T-helper 2 cell treated with Interferon-gamma antibody and Interleukin-4, amounts not matched to agents 100 ng/mL and 5 ng/mL, for 36 hours (primary cell): ENCODE measurements around the gene FSD1L. TPM values are rescaled to one million over a fixed set of nuclear protein-coding genes. Genes with fewer than 3 reads are reported as not detected.

Source experiments
- intact Hi-C: fragments of 100-400 bp; cut with micrococcal nuclease; formaldehyde crosslinking; loops from one replicate; pipeline ENCODE4 v1.15.1; 2023
- total RNA-seq: library from RNA; stranded (reverse); gene quantifications from 2 replicates; pipeline ENCODE4 v1.2.3, GENCODE V29; 2022

Gene FSD1L
- total RNA-seq = 5.2 and 6.2 TPM in 2 replicates

DNA sequence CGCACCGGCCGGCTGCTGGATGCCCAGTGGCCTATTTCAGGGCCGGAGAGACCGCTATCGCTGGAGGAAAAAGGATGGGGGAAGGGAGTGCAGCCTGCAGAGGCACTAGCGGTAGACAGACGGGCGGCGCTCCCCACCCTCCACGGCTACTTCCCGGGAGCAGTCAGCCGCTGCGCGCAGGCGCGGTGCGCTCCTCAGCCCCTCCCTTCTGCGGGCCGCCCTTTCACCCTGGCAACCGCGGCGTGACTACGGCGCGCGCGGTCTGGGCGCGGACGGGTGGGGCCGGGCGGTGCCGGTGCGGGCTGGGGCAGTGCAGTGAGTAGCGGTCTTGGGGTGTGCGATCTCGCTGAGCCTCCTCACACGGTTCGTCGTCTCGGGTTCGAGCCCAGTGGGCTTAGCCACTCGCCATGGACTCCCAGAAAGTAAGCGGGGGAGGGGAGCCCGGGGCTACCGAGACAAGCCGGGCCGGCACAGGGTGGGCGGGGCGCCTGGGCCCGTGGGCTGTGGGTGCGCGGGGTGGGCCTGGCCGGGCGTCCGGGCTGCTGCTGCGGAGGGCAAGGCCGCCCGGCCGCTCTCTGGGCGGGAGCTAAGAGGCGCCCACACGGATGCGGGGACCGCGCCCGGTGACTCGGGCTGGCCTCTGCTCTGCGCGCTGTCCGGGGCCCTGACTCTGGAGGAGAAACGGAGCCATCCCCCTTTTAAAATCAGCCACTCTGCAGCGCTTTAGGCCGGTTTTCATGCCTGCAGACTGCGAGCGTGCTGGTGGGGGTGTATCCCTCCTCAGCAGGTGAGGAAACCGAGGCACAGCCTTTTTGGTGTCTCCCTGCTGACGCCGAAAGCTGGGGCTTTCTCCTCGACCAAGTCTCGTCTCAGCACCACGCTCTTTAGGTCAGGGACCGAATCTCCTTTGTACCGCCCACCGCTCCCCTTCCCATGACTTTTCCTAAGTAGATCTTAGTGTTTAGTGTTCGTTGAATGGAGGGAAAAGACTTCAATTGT is at the start of gene FSD1L:
FSD1L (plus strand) TSS at position 221 of the 999 bp plus-strand sequence; CDS start at position 408, 187 bp downstream.
- intact Hi-C loops = loop anchor here (1.0 to 5.0 kb wide), 5 partner anchors 41 to 701 kb away; partner anchors contain the start of genes FKTN, NIPSNAP3A, SLC44A1 and TMEM38B

DNA sequence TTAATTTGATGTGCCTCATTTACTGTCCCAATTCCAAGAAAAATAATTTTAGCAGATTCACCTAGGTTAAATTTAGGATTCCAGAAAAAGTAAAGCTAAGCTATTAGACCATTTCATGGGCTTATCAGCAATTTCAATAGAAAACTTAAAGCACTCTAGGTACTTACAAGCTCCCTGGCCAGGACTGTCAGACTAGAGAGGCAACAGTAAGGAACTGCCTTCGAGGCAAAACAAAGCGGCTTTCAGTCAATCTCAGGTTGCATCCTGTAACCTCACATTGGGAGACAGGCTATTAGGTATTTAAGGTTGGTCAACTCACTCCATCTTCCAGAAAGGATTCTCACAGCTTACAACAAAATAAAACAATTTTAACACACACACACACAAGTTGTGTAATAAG is 48.7 kb upstream of the FSD1L start:
- intact Hi-C loops = no loop called here

DNA sequence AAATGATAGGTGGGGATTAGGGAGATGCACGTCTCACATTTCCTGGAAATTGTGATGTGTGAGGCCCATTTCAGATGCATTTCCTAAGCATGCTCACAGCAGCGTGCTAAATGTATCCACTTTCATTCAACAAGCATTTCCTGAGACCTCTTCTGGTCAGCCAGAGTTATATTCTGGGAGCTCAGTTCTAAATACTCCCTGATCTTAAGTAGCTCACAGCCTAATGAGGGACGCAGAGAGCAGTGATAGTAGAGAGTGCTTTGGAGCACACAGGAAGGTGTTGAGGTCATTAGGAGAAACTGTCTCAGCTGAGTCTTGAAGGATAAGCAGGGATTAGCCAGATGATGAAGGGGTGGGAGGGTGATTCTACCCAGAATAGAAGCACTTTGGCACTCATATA is 46.2 kb upstream of the FSD1L start:
- intact Hi-C loops = loop anchor here (10.0 kb wide), 1 partner anchor 1307 kb away; the partner anchor contains the start of gene SMC2

DNA sequence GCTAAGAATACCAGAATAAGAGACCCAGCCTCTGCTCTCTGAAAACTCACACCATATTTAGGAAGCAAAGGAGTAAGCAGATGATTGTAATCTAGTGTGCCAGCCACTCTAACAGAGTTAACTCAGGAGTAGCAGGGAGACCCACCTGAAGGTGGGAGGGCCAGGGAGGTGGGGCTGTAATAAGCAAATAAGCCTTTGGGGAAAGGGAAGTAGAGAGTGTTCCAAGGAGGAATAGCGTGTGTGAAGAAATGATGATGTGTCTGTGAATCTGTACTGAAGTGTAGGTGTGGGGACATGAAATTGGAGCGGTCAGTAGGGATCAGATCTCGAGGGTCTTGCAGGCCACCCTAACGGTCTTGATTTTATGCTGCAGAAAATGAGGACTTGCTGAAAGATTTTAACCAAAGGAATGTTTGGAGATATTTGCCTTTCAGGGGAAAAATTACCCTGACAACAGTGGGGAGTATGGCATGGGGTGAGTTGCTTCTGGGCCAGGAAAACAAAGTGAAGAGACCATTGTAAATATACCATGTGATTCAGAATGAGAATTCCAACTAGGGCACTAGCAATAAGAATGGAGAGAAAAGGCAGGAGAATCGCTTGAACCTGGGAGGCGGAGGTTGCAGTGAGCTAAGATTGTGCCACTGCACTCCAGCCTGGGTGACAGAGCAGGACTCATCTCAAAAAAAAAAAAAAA is 44.1 kb upstream of the FSD1L start:
- intact Hi-C loops = loop anchor here (2.0 to 10.0 kb wide), 2 partner anchors 477 to 1309 kb away; partner anchors contain the start of gene SMC2

DNA sequence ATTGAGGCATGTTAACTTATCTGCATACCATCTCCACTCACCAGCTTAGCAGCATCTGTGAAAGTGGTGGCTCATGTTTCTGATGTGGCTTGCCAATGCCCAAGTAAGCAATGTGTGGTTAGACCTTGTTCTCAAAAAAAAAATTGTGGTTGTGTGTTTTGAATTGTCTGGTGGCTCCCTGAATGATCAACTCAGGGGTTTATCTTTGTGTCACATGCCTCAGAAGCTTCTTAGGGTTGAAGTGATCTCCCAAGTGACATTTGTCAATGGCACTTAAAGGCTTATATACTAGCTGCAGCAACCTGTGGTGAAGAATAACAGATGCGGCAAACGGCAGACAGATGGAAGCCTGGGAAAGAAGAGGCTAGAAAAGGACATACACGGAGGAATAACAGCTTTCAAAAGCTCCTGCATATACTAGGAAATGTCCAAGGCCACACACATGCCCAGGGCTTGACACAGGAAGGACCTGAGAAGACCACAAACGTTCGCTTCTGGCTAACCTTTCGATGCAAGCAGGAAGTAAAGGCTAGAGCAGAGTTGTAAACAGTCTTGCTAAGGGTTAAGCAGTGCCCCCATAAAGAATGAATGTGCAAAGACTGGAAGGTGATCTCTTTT is 42.2 kb upstream of the FSD1L start:
- intact Hi-C loops = loop anchor here (1.0 to 10.0 kb wide), 7 partner anchors 20 to 1311 kb away; partner anchors contain the start of genes FSD1L, SLC44A1 and SMC2

DNA sequence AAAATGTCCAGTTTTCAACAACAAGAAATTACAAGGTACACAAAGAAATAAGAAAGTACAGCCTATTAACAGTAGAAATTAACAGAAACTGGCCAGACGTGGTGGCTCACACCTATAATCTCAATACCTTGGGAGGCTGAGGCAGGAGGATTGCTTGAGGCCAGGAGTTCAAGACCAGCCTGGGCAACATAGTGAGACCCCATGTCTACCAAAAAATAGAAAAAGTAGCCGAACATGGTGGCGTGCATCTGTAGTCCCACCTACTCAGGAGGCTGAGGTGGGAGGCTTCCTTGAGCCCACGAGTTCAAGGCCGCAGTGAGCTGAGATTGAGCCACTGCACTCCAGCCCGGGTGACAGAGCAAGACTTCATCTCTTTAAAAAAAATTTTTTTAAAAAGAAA is 41.5 kb upstream of the FSD1L start:
- intact Hi-C loops = loop anchor here (5.0 to 10.0 kb wide), 4 partner anchors 41 to 1312 kb away; partner anchors contain the start of genes FSD1L, SLC44A1 and SMC2

DNA sequence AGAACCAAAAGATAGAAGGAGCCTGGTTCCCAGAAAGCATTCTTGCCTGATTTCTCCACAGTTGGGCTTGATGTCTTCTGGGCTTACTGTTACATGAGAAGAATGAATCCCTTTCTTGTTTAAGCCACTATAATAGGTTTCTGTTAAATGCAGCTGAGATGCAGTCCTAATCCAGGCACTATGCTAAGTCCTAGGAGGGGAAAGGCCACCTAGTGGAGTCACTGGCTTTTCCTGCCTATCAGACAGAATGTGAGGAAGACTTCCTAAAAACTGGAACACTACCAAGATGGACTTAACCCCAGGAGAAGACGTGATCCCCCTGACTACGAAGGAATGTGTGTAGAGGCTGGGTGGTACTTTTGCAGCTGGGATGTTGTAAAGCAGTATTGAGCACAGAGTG is 34.3 kb upstream of the FSD1L start:
- intact Hi-C loops = no loop called here

DNA sequence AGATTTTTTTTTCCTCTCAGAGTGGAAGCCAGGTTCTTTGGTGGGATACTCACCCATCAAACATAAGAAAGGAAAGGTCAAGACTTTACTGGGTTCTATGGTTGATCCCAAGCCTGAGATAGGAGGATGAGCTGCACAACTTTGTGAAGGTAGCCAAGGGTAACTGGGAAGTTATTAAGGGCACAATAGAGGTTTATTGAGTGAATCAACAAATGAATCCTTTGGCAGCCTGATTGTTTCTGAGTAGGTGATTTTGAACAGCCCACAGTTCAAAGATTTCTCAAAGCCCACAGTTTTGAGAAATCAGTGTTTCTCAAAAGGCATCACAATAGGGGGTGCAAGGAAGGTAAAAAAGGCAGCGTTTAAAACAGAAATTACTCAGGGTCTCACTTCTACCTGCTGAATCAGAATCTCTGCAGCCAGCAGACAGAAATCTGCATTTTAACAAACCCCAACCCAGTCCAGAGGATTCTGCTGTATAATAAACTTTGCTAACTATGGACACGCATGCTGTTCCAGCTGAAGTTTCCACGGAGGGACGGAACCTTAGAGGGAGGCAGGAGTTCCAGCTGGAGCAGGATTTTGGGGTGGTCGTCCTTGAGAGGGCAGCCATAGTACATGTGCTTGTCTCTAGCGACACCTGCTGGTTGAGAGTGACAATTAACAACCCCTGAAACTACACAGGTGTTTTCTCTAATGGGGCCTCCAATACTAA is 32.7 kb upstream of the FSD1L start:
- intact Hi-C loops = loop anchor here (1.0 to 5.0 kb wide), 3 partner anchors 256 to 633 kb away; no protein-coding TSS in a partner anchor

DNA sequence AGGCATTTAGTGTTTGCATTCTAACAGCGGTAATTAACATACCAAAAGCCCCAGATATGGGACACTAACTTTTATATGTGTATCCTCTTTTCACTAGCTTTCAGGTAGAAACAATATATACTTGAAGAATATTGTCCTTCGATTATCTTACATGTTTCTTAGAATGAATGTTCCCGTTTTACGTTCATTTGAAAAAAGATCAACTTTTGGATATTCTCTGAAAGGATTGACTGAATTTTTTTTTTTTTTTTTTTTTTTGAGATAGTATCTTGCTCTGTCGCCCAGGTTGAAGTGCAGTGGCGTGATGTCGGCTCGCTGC is 32.2 kb upstream of the FSD1L start:
- intact Hi-C loops = loop anchor here (1.0 to 5.0 kb wide), 3 partner anchors 256 to 633 kb away; no protein-coding TSS in a partner anchor

DNA sequence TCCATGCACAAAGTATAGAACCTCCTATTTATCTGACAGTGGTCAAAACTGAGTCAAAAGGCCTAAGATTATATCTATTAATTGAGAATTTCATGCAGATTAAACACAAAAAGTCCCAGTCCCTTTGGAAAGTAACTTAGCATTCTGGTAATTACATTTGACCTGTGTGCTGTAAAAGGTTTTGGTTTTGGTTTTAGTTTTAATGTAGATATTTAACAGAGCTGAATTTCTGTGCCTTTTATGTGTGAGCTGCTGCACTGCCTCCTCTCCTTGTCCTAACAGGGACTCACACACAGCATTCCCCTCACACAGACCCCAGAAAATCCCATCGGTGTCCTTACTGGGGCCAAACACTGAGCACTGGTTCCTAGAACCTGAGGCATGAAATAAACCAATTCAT is 31.0 kb upstream of the FSD1L start:
- intact Hi-C loops = loop anchor here (5.0 kb wide), 1 partner anchor 635 kb away; no protein-coding TSS in a partner anchor

DNA sequence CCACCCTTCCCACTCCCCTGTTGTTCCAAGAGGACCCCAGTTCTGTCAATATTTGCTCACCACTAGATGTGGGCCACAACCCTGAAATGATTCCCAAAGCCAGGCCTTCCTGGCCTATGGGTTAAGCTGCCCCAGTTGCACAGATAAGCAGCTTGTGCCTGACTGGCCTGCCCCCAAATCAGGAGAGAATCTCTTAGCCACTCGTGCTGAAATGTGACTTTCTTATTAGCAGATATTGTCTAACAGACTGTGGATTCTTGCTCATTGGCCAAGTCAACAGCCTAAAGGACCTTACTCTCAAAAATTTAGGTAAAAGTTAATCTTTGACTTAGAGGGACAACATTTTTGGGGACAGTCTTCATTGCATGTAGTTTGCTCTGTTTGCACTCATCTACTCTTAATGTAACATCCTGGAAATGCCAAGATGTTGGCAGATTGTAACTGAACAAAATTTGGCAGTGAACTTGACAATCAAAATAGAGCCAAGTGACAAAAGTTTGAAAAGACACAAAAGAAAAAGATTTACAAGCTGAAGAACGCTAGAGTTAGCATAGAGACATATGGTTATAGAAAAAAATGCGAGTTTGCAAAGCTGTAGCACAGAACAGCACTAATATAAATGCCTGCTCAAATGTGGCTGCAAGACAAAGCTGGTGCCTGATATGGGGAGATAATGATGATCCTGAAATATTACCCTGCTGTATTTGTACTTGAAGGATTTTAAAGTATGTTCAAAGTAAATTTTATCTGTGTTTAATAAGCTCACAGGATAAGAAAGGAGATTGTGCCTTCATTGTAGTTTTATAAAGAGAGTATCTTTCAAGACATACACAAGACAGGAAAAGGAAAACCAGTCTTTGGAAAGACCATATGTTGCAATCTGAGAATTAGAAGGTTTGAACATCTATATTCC is 29.0 kb upstream of the FSD1L start:
- intact Hi-C loops = loop anchor here (5.0 kb wide), 1 partner anchor 637 kb away; no protein-coding TSS in a partner anchor

DNA sequence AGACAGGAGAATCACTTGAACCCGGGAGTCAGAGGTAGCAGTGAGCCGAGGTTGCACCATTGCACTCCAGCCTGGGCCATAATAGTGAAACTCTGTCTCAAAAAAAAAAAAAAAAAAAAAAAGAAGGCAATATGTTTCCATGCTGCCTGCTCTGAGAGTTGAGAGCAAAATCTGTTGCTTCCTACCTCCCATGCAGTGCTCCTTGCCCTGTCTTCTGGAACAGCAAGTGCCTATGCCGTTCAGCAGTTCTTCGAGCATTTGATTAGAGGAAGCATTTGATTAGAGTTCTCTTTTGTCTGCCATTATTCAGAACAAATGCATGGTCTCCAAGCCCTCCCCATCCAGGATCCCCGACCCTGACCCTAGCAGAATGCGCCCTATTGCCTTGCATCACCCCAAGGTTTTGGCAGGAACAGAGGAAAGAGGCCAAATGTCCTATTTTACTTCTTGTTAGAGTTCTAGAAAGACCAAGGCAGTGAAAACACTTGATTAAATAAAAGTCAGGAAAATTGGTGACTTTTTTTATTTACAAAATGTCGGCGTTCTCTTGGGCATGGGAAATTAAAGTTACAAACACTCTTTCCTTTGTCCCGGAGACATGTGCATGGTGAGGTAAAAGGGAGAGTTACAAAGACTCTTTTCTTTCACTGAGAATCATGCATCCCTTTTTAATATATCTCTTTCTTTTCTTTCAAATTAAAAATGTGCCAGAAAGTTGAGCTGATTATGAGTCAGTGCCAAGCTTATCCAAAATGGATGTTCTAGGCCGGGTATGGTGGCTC is 27.8 kb upstream of the FSD1L start:
- intact Hi-C loops = loop anchor here (5.0 to 10.0 kb wide), 2 partner anchors 55 to 638 kb away; no protein-coding TSS in a partner anchor

DNA sequence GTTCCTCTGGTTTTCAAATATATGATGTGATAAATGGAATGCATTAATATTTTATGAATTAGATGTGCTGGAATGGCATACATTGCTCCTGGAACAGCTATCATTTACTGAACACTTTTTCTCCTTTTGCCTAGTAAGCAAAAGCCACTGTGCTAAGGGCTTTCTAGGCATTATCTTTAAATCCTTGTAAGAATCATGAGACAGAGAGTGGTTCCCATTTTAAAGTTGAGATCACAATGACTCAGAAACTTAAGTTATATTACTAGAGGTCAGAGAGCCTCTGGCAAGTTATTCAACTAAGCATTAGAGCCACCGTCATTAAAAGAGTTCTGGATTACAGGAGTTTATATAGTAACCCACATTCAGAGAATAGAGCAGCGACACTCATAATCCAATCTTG is 26.7 kb upstream of the FSD1L start:
- intact Hi-C loops = loop anchor here (10.0 kb wide), 1 partner anchor 54 kb away; no protein-coding TSS in a partner anchor

DNA sequence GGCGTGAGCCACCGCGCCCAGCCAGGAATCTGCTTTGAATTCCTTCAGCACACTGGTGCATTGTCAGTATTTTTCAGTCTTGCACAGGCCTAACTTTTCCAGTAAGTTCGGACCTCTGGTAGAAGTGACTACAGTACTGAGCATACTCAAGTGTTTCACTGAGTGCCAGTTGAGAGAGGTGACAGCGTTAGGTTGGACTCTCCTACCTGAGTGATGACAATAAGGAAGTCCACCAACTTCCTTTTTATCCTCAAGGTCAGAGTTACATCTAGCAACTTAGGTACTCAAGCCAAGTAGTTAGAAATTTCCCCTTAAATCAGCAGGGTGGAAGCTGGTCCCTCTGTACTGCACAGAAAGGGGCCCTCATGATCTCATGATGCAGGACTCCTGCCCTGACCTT is 26.0 kb upstream of the FSD1L start:
- intact Hi-C loops = loop anchor here (10.0 kb wide), 1 partner anchor 53 kb away; no protein-coding TSS in a partner anchor

DNA sequence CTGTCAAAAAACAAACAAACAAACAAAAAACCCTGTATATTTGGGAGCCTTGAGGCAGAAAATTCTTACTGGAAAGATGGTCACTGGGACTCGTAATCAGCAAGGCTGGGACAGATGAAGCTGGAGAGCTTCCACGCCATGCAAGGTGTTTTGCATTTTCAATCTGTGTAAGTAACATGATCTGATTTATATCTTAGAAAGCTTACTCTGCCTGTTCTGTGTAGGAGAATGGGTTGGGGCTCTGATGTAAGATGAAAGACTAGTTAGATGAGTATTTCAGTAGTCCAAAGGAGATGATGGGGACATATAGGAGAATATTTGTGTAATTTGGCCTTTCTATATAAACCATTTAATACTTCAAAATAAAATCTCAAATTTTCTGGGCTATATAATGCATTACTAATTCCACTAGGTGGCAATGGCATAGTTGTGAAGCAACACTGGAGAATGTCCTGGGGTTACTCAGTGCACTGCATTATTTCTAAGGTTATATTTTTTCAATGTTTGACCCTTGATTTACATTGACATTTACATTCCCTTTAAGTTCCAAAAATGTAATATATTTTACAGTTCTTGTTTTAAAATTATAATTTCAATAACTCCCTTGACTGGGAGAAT is 21.9 kb upstream of the FSD1L start:
- intact Hi-C loops = loop anchor here (5.0 to 10.0 kb wide), 2 partner anchors 49 to 291 kb away; no protein-coding TSS in a partner anchor

DNA sequence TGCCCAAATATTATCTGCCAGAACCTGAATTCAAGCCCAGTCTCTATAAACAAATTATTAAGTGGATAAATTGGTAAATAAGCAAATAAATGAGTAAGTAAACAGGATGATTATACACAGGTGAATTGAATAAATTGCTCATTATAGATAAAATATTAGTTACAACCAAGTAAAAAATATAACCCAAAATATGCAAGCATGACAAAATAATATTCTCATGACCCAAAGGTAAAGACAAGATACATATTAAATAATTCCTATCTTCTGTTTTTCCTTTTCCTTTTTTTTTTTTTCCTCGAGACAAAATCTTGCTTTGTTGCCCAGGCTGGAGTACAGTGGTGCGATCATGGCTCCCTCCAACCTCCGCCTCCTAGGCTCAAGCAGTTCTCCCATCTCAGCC is 21.2 kb upstream of the FSD1L start:
- intact Hi-C loops = loop anchor here (5.0 to 10.0 kb wide), 2 partner anchors 48 to 291 kb away; no protein-coding TSS in a partner anchor

DNA sequence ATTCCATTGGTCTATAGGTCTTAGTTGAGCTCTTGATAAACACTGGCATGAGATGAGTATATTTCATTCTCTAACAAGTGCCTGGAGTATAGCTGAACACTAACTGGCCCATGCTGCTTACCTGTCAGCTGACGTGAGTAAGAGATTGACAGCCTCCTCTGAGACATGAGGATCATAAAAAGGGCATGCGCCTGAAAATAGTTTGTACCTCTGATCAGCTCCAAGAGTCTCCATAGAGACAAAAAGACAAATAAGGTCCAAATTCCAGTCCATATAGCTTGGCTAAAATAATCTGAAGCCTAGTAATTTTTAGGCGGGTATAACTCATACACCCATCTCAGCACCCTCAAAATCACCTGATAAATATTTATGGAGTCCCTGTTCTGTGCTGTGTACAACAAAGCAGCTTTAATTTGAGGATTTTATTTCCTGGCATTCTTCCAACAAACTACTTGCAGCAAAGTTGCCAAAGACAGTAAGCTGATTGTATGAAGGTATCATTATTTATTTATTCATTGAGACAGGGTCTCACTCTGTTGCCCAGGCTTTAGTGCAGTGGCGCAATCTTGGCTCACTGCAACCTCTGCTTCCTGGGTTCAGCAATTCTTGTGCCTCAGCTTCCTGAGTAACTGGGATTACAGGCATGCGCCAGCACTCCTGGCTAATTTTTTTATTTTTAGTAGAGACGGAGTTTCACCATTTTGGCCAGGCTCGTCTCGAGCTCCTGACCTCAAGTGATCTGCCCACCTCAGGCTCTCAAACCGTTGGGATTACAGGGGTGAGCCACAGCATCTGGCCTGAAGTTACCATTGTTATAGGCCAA is 16.2 kb upstream of the FSD1L start:
- intact Hi-C loops = no loop called here
